IPS-11a (cell line): ENCODE data around the gene COPS9.

Source experiments
- H3K4me3 ChIP-seq: one replicate; pipeline ENCODE4 v1.5.1; 2013; ENCODE audit warnings: low read depth, low read length, control low read depth

Gene COPS9

GRCh38 chr2:240121675-240122074, 14.4 kb downstream of the COPS9 start:
- no peak overlapping the region for H3K4me3 ChIP-seq

DNA sequence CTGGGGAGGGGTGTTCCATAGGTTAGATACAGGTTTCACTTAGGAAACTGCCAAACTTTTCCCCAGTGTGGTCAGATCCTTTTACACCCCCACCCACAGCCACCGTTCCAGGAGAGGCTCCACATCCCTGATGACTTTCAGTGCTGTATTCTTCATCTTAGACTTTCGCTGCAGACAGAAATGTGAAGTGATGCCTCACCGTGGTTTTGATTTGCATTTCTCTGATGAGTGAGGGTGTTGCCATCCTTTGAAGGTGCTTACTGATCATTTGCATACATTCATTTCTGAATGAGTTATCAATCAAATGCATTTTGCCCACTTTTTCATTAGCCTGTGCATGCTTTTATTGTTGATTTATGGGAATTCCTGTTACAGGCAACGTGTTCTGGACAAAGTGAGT, 14.9 kb downstream of the COPS9 start:
- H3K4me3 ChIP-seq: no peak overlapping the region

GRCh38 chr2:240114233-240114632, 21.9 kb downstream of the COPS9 start:
- H3K4me3 ChIP-seq: no peak overlapping the region

DNA sequence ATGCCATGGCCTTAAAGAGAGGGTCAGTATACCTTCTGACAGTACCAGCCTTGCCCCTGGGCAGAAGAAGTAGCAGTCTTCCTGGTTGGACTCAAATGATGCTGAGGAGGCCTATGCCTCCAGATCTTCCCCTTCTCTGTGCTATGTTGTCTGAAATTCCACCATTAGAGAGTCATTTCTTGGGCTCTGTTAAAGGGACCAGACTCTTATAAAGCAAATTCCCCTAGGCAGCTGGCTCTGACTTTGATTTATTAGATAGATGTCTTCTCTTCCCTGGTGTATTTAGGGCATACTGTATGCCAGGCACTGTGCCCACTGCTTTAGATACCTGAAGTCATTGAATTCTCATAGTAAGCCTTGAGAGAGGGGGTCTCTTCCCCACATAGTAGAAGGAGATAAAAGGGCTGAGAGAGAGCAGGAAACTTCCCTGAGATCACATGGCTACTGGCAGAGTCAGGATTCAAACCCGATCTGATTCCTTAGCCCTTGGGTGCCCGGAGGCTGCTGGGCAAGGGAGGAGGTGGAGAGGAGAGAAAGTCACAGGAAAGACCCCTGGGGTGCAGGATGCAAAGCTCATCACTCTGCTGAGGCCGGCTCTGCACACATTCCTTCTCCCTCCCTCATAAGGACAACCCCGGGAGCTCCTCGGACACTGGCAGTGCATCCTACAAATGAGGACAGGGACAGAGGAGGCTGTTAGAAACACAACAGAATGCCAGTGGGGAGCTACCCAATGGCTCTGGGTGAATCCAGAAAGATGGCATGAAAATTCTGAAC, 23.0 kb downstream of the COPS9 start:
- no peak overlapping the region for H3K4me3 ChIP-seq

GRCh38 chr2:240111253-240111652, 24.9 kb downstream of the COPS9 start:
- no peak overlapping the region for H3K4me3 ChIP-seq

- H3K4me3 ChIP-seq: no peak overlapping the region
These were observed 26.7 kb downstream of the COPS9 start for GRCh38 chr2:240109386-240109785.

DNA sequence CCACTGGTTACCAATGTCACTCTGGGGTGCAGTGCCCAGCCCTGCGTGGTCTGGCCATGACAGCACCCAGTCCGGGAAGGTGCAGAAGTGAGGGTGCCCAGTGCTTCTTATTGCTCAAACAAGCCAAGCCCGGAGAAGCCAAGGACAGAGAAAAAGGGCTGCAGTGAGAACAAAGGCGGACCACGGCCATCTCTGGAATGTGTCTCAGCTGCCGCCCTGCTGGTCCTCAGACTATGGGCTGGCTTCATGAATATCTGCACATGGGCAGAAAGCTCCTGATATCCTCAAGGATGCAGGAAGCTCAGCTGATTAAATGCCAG, 28.7 kb downstream of the COPS9 start:
- H3K4me3 ChIP-seq: no peak overlapping the region

DNA sequence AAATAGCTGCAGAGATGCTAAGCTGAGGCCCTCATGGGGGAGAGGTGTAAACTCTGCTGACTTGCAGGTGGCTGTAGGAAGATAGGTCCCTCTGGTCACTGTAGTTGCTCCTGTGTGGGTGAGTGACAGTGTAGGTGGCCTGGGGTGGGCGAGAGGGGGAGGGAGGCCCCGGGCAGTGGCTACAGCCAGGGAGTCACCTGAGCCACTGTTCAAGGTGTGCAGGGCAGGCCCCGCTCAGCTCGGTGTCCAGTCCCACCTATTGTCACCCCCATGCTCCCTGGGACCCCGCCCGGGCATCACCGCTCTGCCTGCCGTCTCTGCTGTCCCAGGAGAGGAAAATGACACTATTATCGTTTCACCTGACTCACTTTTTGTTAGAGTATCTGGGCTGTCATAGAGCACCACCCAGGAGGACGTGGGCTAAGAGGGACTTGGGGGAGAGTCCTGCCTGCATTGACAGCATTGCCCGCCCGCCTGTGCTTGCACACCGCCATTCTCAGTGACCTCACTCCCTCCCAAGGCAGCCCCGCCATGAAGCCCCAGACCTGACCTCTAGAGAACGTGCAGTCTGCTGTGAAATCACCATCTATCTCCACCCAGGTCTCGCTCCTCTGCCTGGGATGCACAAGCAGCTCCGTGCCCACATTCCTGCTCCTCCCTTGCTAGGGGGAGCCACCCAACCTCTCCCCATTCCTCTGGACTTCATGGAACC, 29.2 kb downstream of the COPS9 start:
- no peak overlapping the region for H3K4me3 ChIP-seq

DNA sequence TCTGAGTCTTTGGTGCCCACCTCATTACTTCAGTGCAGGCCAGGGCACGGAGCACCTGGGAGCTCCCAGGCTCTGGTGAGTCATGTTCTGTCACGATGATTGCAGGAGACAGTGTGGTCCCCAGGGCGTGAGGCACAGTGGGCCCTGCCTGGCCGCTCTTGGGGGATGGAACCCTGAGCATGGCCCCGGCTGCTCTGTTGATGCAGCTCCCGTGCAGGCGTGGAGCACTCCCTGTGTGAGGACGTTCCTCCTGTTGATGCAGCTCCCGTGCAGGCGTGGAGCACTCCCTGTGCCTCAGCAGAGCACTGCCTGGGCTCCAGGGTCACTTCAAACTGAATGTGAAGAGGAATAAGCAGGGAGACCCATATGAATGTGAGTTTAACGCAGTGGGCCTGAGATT, 30.1 kb downstream of the COPS9 start:
- no peak overlapping the region for H3K4me3 ChIP-seq

GRCh38 chr2:240103136-240103535, 33.0 kb downstream of the COPS9 start:
- no peak overlapping the region for H3K4me3 ChIP-seq

GRCh38 chr2:240098349-240098748, 37.8 kb downstream of the COPS9 start:
- no peak overlapping the region for H3K4me3 ChIP-seq

DNA sequence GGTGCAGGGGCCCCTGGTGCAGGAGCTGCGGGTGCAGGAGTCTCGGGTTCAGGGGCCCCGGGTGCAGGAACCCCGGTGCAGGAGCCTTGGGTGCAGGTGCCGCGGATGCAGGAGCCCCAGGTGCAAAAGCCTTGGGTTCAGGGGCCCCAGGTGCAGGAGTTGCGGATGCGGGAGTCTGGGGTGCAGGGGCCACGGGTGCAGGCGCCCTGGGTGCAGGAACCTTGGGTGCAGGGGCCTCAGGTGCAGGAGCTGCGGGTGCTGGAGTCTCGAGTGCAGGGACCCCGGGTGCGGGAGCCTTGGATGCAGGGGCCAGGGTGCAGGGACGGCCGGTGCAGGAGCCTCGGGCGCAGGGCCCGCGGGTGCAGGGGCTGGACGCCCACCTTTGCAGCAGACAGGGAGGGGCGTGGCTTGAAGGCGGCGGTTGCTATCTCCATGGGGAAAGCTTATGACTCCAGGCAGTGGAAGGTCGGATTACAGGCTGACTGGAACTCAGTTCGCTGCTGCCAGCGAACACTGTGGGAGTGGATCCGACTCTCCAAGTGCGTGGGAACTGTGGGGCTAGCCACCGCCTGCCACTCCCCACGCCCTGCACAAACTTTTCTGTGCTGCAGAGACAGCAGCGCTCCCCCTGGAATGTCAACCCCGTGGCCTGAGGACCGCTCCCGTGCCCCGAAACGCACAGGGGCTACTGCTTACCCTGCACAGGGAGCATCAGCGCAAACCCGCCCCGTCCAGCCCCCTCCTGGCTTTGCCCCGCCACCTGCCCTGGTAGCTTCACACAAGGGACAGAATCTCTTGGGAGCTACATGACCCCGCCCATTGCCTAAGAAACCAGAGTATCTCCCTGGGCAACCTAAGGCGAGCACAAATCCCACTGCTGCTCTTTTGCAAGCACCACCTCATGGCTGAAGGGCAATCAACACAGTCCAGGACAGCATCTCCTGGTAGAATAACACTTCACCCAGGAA, 40.3 kb downstream of the COPS9 start:
- peak overlapping the region; percentile 48 for H3K4me3 ChIP-seq

- no peak overlapping the region for H3K4me3 ChIP-seq
These were observed 46.8 kb downstream of the COPS9 start for GRCh38 chr2:240089306-240089705.

DNA sequence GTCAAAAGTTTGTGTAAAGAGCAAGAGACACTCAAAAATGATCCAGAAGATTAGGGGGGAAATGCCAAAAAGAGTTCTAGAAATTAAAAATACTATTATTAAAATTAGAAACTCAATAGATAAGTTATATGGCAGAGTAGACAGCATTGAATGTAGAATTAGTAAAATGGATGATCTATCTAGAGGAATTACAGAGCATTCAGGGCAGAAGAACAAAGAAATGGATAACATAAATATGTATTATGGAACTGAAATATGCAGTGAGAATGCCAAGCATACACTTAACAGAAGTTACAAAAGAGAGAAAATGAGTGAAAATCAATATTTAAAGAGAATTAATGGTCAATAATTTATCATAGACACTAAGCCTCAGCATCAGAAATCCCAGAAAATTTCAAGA, 49.5 kb downstream of the COPS9 start:
- no peak overlapping the region for H3K4me3 ChIP-seq
